ENCODE measurements around the gene ANKS1A.
"Not testable (repeated sequence)": the region's sequence is repeated elsewhere in the genome, so short reads cannot be mapped to it uniquely, and the experiment has no call there.

DNA sequence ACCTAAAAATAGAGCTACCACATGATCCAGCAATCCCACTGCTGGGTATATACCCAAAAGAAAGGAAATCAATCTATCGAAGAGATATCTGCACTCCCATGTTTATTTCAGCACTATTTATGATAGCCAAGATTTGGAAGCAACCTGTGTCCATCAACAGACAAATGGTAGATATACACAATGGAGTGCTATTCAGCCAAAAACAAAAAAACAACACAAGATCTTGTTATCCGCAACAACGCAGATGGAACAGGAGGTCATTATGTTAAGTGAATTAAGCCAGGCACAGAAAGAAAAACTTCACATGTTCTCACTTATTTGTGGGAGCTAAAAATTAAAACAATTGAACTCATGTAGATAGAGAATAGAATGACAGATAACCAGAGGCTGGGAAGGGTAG lies 249.1 kb downstream of the ANKS1A start:
- TF ChIP-seq FOXP1 (CRISPR knock-in tag; IDR thresholded peaks at IDR 0.05; ENCODE audit: borderline replicate concordance); ZNF263 (CRISPR knock-in tag; IDR thresholded peaks at IDR 0.05; ENCODE audit: low read depth); SP1 (CRISPR knock-in tag; conservative IDR thresholded peaks at IDR 0.05); CREM (CRISPR knock-in tag; IDR thresholded peaks at IDR 0.05); ESRRA (CRISPR knock-in tag; IDR thresholded peaks at IDR 0.05; ENCODE audit: borderline replicate concordance); KAT7 (CRISPR knock-in tag; IDR thresholded peaks at IDR 0.05; ENCODE audit: borderline replicate concordance): not testable (repeated sequence)
- TF ChIP-seq, protein P1, sequence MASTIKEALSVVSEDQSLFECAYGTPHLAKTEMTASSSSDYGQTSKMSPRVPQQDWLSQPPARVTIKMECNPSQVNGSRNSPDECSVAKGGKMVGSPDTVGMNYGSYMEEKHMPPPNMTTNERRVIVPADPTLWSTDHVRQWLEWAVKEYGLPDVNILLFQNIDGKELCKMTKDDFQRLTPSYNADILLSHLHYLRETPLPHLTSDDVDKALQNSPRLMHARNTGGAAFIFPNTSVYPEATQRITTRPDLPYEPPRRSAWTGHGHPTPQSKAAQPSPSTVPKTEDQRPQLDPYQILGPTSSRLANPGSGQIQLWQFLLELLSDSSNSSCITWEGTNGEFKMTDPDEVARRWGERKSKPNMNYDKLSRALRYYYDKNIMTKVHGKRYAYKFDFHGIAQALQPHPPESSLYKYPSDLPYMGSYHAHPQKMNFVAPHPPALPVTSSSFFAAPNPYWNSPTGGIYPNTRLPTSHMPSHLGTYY (CRISPR knock-in tag; IDR thresholded peaks at IDR 0.05): not testable (repeated sequence)

All from WTC11 (cell line).